NCI-H1436 treated with DMSO at 0.1 percent for 48 hours (cell line): ENCODE data around the gene PMIS2.

Source experiments
- DNase-seq: peaks from one replicate; lab custom pipeline; 2025; lab: John Stamatoyannopoulos, UW

Gene PMIS2

GRCh38 chr19:35585848-35586247 is at the start of gene PMIS2:
Gene PMIS2, plus strand, starts transcription at chr19:35586173. Its CDS starts 87 bp downstream, at chr19:35586260.
- DNase-seq = no peak

DNA sequence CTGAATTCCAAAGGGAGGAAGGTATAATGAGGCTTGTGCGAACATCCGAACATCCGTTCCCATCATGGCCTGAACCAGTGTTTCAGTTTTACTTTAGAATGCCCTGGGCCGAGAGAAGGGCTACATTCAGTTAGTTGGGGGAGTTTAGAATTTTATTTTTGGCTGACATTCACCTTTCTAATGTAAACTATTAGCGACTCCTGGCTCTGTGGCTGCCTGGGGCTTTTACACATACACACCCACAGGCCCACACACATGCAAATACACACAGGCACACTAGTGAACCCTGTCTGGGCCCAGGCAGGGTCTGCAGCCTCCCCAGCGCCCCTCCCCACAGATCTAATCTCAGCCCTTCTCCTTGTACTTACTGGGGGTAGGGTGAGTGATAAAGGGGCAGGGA is 46.7 kb upstream of the PMIS2 start:
- no peak for DNase-seq

GRCh38 chr19:35539850-35540249 is 46.1 kb upstream of the PMIS2 start:
- no peak for DNase-seq

DNA sequence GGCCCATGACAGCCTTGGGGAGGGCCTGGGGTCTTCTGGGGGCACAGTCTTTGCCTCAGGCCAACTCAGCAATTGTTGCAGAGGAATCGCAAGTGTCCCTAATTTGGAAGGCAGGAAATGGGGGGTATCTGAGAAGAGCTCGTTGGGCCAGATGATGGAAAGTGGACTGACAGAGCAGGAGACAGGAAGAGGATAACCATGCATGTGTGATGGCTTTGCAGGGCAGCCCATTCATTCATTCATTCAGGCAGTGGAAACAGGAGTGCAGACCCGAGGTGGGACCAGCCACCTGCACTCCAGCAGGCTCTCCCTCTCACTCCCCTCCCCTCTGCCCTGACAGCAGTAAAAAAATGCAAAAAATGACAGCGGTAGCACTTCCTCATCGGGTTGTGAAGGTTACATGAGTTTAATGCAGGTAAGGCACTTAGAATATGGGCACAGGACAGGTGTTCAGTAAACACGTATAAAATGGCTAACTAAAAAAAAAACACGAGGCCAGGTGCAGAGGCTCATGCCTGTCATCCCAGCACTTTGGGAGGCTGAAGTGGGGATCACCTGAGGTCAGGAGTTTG is 45.5 kb upstream of the PMIS2 start:
- DNase-seq = no peak

GRCh38 chr19:35542209-35542608 is 43.8 kb upstream of the PMIS2 start:
- no peak for DNase-seq

DNA sequence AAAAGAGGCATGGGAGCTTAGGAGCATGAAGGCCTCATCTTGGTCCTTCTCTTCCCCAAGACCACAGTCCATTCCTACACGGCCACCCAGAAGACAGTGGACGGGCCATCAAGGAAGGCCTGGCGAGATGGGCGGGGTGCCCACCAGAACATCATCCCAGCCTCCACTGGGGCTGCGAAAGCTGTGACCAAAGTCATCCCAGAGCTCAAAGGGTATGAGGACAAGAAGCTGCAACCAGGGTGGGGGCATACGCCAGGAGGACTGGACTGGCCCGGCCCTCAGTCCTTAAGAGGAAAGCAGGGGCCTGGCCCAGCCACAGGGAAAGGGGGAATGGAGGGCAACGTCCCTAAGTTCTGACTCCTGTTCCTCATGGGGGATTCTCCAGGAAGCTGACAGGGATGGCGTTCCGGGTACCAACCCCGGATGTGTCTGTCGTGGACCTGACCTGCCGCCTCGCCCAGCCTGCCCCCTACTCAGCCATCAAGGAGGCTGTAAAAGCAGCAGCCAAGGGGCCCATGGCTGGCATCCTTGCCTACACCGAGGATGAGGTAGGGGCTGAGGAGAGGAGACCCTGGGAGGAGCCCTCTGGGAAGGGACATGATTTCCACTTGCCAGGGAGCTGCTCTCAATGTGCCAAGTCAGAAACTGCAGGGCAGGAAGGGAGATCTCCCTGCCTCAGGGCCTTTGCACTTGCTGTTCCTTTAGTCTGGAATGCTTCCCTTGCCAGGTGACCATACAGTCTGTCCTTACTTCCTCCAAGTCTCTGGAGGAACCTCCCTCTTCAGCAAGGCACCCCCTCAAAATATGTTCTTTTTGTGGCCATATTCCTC is 42.5 kb upstream of the PMIS2 start:
- DNase-seq = no peak

- no peak for DNase-seq
Observed at GRCh38 chr19:35544110-35544802, 41.7 kb upstream of the PMIS2 start.

GRCh38 chr19:35545001-35545854 is 40.7 kb upstream of the PMIS2 start, which contains the start of gene TMEM147:
Gene TMEM147, plus strand, starts transcription at chr19:35545626. Its CDS starts 114 bp downstream, at chr19:35545740.
- peak; percentile 22 for DNase-seq

- DNase-seq = no peak
Observed at GRCh38 chr19:35545855-35546381, 40.1 kb upstream of the PMIS2 start.

GRCh38 chr19:35546532-35546931 is 39.4 kb upstream of the PMIS2 start:
- DNase-seq = no peak

DNA sequence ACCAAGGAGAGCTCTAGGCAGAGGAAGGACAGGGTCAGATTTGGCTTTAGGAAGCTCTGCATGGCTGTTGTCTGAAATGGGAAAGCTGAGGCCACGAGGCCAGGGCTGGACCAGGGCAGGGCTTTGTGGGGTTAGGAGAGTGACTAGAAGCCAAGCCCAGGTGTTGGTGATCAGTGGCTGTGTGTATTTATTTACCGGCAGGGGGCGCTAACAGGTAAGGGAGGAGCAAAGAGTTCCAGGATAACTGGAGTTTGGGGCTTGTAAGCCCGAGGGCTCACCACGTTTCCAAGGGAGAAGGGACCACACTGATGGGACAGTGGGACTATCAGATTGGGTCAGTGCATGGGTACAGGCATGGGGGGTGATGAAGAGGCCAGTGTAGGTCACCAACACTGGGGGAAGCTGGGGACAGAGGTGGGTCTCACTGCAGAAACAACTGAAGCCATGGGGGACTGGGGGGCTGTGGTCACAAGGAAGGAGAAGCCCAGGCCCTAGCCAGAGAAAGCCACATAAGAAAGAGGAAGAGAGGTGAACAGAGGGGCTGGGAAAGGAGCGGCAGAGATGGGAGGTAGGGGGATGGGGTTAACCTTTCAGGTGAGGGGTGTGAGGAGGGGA is 36.7 kb upstream of the PMIS2 start:
- DNase-seq = no peak

DNA sequence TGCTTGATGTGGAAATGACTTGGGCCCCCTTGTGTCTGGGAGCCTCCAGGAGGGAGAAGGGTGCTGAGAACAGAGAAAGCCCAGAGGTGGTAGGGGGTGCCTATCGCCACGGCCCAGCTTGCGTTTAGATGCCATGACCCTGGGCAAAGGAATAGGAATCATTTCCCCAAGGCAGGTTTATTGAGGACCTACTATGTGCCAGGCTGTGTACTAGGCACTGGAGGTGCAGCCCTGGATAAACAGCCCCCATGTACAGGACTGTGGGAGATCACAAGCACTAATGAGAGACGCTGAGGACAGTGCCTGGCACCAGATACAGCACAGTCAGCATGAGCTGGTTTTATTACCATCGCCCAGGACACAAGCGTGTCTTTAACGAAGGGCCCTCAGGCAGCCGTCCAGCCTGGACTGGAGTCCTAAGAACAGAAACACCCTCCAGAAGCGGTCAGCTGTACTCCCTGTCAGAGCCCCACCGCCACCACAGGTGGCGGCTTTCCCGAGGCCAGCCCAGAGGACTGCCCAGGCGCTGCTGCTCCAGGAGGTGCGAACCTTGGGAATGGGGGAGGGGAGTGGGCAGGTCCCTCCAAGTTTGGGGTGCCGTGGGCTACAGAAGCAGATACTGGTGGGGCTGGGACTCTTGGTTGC is 36.0 kb upstream of the PMIS2 start:
- DNase-seq = no peak

DNA sequence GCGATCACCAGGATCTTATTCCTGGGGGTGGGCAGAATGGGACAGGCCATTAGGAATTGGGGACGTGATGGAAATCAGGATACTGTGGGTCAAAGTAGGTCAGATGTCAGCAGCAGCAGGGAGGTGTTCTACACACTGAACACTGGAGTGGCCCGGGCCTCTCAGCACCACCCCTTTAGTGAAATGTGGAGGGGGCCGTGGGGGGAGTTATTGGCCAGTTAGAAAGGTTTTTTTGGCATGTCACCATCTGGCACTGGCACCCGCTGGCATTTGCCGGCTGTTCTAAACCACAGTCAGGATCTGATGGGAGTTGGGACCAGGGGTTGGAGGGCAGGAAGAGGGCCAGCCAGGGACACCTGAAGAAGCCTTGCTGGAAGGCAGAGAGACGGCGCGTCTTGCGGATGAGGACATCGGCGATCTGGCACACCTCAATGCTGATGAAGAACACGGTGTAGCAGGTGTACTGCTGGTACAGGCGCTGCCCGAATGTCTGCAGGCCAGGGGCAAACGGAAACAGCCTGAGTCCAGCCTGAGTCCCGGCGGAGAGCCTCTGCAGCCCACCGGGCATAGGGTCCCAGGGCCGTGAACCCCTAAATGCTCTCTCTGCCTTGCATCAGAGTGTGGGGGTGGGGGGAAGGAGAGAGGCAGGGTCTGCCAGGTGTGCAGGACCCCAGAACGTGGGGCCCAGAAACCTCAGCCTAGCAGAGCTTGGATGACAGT is 34.7 kb upstream of the PMIS2 start:
- DNase-seq = no peak

- no peak for DNase-seq
Observed at GRCh38 chr19:35552534-35553384, 33.2 kb upstream of the PMIS2 start.

GRCh38 chr19:35553385-35554000 is 32.5 kb upstream of the PMIS2 start:
- DNase-seq = no peak

GRCh38 chr19:35554076-35554475 is 31.9 kb upstream of the PMIS2 start:
- DNase-seq = no peak

- no peak for DNase-seq
Observed at GRCh38 chr19:35555301-35556005, 30.5 kb upstream of the PMIS2 start.

- no peak for DNase-seq
Observed at GRCh38 chr19:35556025-35556590, 29.9 kb upstream of the PMIS2 start.
